ENCODE results near the gene SLC9A3.

DNA sequence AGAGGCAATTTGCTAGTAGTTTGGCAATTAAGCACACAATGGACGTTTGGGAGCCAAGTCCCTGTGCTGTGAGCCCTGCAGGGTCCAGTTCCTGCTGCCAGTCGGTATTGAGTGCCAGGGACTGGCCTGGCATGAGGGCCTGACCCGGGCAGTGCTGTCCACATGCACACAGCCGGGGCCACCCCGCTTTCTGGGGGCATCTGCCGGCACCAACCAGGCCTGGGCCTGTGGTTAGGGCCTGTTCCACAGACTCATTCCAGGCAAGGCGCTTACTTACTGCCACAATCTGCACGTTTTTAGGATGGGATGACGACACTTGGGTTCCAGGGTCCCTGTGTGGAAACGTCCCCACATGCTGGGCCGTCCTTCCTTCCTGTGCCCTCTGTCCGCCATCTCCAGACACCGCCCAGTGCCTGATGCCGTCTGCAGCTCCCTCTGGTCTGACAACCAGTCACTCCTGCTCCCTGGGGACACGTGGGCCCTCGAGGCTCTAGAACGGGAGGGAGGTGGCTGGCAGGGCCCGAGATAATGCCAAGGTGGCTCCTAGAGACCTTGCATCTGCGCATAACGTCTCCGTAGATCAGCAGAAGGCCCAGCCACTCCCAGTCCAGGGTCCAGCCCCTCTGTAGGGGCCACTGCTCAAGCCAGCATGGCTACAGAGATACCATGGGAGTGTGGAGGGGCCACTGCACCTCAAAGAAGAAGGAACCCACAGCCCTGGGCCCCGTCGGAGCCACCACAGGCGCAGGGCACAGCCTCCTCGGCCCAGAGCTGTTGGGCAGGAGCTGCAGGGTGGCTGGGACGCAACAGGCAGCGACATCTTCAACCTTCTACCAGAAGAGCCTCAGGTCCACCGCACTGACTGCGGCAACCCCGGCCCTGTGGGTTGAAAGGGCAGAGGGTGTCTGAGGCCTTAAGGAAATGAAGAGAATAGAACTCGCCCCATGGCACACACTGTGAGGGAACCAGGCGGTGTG, 24.7 kb downstream of the SLC9A3 start:
- TF ChIP-seq, protein P1, sequence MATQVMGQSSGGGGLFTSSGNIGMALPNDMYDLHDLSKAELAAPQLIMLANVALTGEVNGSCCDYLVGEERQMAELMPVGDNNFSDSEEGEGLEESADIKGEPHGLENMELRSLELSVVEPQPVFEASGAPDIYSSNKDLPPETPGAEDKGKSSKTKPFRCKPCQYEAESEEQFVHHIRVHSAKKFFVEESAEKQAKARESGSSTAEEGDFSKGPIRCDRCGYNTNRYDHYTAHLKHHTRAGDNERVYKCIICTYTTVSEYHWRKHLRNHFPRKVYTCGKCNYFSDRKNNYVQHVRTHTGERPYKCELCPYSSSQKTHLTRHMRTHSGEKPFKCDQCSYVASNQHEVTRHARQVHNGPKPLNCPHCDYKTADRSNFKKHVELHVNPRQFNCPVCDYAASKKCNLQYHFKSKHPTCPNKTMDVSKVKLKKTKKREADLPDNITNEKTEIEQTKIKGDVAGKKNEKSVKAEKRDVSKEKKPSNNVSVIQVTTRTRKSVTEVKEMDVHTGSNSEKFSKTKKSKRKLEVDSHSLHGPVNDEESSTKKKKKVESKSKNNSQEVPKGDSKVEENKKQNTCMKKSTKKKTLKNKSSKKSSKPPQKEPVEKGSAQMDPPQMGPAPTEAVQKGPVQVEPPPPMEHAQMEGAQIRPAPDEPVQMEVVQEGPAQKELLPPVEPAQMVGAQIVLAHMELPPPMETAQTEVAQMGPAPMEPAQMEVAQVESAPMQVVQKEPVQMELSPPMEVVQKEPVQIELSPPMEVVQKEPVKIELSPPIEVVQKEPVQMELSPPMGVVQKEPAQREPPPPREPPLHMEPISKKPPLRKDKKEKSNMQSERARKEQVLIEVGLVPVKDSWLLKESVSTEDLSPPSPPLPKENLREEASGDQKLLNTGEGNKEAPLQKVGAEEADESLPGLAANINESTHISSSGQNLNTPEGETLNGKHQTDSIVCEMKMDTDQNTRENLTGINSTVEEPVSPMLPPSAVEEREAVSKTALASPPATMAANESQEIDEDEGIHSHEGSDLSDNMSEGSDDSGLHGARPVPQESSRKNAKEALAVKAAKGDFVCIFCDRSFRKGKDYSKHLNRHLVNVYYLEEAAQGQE (IDR thresholded peaks at IDR 0.05; ENCODE audit: low read depth): no peak
- no peak for TF ChIP-seq CEBPB (IDR thresholded peaks at IDR 0.05)
- TF ChIP-seq TAF1 (IDR thresholded peaks at IDR 0.05; ENCODE audit: low read depth): no peak
- TF ChIP-seq YY1 (IDR thresholded peaks at IDR 0.05; ENCODE audit: low read depth): no peak
- no peak for TF ChIP-seq EP300 (IDR thresholded peaks at IDR 0.05; ENCODE audit: borderline replicate concordance)
- no peak for TF ChIP-seq FOXM1 (IDR thresholded peaks at IDR 0.05; ENCODE audit: borderline replicate concordance, low read depth)
- TF ChIP-seq TEAD4 (IDR thresholded peaks at IDR 0.05): no peak
- TF ChIP-seq NFIC (IDR thresholded peaks at IDR 0.05): no peak
- no peak for TF ChIP-seq USF1 (IDR thresholded peaks at IDR 0.05)

All from Ishikawa (cell line).